HFFc6 (cell line): ENCODE data around the gene MYO5A. TPM values are rescaled to one million over a fixed set of nuclear protein-coding genes. Genes with fewer than 3 reads are reported as not detected.
"Not testable (repeated sequence)": the region's sequence is repeated elsewhere in the genome, so short reads cannot be mapped to it uniquely, and the experiment has no call there.

Experiments used
- DNase-seq: peaks from one replicate; pipeline ENCODE4 v3.0.0-alpha.2; 2018
- H3K27ac Mint-ChIP-seq: 2 replicates; pipeline ENCODE4 v1.8.0; 2020; ENCODE audit warnings: mild to moderate bottlenecking, mixed read lengths
- H3K27me3 Mint-ChIP-seq: 2 replicates; pipeline ENCODE4 v1.8.0; 2021; ENCODE audit warnings: mild to moderate bottlenecking, moderate library complexity, mixed read lengths; ENCODE audit not compliant: insufficient read depth
- H3K36me3 Mint-ChIP-seq: 2 replicates; pipeline ENCODE4 v1.8.0; 2021; ENCODE audit warnings: low read depth, mixed read lengths
- H3K4me1 Mint-ChIP-seq: 2 replicates; pipeline ENCODE4 v1.8.0; 2020; ENCODE audit warnings: low read depth, mixed read lengths
- H3K4me3 Mint-ChIP-seq: 2 replicates; pipeline ENCODE4 v1.8.0; 2020; ENCODE audit warnings: mild to moderate bottlenecking, moderate library complexity, mixed read lengths
- H3K9me3 Mint-ChIP-seq: 2 replicates; pipeline ENCODE4 v1.8.0; 2020; ENCODE audit warnings: mild to moderate bottlenecking, mixed read lengths
- CTCF ChIP-seq: fragments of 200-600 bp; sonication (generic); IDR thresholded peaks from 2 replicates; pipeline ENCODE4 v1.5.0; 2021; ENCODE audit warnings: antibody characterized with exemption, mild to moderate bottlenecking
- total RNA-seq, 6 experiments: library from RNA; stranded (reverse); fragmentation: NEBNext Ultra II Directional; extraction: Animal tissue kit (Norgen Biotek cat#: 25700); gene quantifications; 2 replicates in 1 of 6; 3 replicates in 5 of 6; pipeline ENCODE4 v1.2.3, GENCODE V29; 2021

Gene MYO5A
- total RNA-seq, 6 experiments from 2014 or later: 47.4 to 59.4 (median 54.0) TPM

- no peak for TF ChIP-seq CTCF
- peak overlapping the region; percentile 5; the same call in 1 of the 2 replicates for H3K27ac Mint-ChIP-seq
- peak; percentile 13 for DNase-seq
- H3K4me3 Mint-ChIP-seq: no peak overlapping the region
- H3K27me3 Mint-ChIP-seq: no peaks in the 10 kb centered on the region; the same call in 1 of the 2 replicates
- H3K4me1 Mint-ChIP-seq: peaks cover 23% of the 10 kb centered on the region
- no peaks in the 10 kb centered on the region for H3K9me3 Mint-ChIP-seq
- H3K36me3 Mint-ChIP-seq: peaks cover 29% of the 10 kb centered on the region
Observed at GRCh38 chr15:52422001-52422400, 106.7 kb downstream of the MYO5A start.

DNA sequence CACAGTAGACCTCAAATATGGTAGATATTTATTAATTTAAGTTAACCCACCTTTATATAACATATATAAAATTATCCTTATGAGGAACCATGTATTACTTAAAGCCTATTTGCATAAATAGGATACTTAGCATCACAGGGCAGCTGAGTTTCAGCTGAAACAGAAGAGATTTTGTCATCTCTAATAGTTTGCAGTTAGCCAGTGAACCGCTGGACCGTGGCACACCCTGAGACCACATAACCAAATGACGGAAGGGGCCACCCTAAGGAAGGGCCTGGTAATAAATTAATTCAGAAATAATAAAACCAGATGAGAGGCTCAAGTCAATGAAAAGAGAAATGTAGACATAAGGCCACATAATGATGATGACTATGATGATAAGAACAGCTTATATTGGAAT lies 107.7 kb downstream of the MYO5A start:
- no peak for TF ChIP-seq CTCF
- Mint-ChIP-seq H3K36me3 (peaks cover 34% of the 10 kb centered on the region), H3K4me3 (no peak overlapping the region), H3K9me3 (no peaks in the 10 kb centered on the region), H3K4me1 (peaks cover 23% of the 10 kb centered on the region), H3K27ac (no peak overlapping the region), H3K27me3 (no peaks in the 10 kb centered on the region; the same call in 1 of the 2 replicates)
- no peak for DNase-seq

- H3K9me3 Mint-ChIP-seq: no peaks in the 10 kb centered on the region
- H3K27me3 Mint-ChIP-seq: no peaks in the 10 kb centered on the region; the same call in 1 of the 2 replicates
- no peak for TF ChIP-seq CTCF
- no peak for DNase-seq
- H3K36me3 Mint-ChIP-seq: peaks cover 31% of the 10 kb centered on the region
- peaks cover 23% of the 10 kb centered on the region for H3K4me1 Mint-ChIP-seq
- no peak overlapping the region for H3K27ac Mint-ChIP-seq
- H3K4me3 Mint-ChIP-seq: no peak overlapping the region
Observed at GRCh38 chr15:52419494-52419893, 109.2 kb downstream of the MYO5A start.

- peaks cover 23% of the 10 kb centered on the region for H3K4me1 Mint-ChIP-seq
- H3K27ac Mint-ChIP-seq: no peak overlapping the region
- H3K9me3 Mint-ChIP-seq: no peaks in the 10 kb centered on the region
- H3K27me3 Mint-ChIP-seq: no peaks in the 10 kb centered on the region; the same call in 1 of the 2 replicates
- no peak overlapping the region for H3K4me3 Mint-ChIP-seq
- no peak for DNase-seq
- no peak for TF ChIP-seq CTCF
- peaks cover 28% of the 10 kb centered on the region for H3K36me3 Mint-ChIP-seq
Observed at GRCh38 chr15:52417957-52418356, 110.7 kb downstream of the MYO5A start.

DNA sequence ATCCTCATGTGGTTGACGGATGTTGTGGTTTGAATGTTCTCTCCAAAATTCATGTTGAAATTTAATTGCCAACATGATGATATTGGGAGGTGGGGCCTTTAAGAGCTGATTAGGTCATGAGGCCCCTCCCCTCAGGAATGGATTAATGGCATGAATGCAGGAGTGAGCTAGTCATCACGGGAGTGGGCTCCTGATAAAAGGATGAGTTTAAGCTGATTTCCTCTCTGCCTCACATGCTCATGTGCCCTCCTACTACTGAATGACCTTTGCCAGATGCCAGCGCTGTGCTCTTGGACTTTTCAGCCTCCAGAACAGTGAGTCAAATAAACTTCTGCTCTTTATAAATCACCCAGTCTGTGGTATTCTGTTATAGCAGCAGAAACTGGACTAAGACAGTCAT lies 111.2 kb downstream of the MYO5A start:
- H3K4me3 Mint-ChIP-seq: no peak overlapping the region
- peaks cover 24% of the 10 kb centered on the region for H3K36me3 Mint-ChIP-seq
- no peaks in the 10 kb centered on the region for H3K9me3 Mint-ChIP-seq
- DNase-seq: no peak
- peaks cover 2% of the 10 kb centered on the region; the same call in 1 of the 2 replicates for H3K27me3 Mint-ChIP-seq
- peaks cover 22% of the 10 kb centered on the region for H3K4me1 Mint-ChIP-seq
- TF ChIP-seq CTCF: no peak
- H3K27ac Mint-ChIP-seq: no peak overlapping the region

- not testable (repeated sequence) for H3K4me3 Mint-ChIP-seq, H3K9me3 Mint-ChIP-seq, H3K27me3 Mint-ChIP-seq, DNase-seq, H3K27ac Mint-ChIP-seq
- peaks cover 23% of the 10 kb centered on the region for H3K36me3 Mint-ChIP-seq
- peaks cover 13% of the 10 kb centered on the region for H3K4me1 Mint-ChIP-seq
Observed at GRCh38 chr15:52416566-52416965, 112.1 kb downstream of the MYO5A start.
